HL-60 (cell line): ENCODE data around the gene NBAS.

Source experiments
- DNase-seq, 2 experiments: peaks; one replicate each; pipeline ENCODE4 v3.0.0-alpha.2; 2010 to 2020; ENCODE audit warnings: low read depth in 1 of 2, low spot score in 1 of 2
- H3K27ac ChIP-seq: fragments of 250-450 bp; sonication (Bioruptor Pico); replicated peaks from 2 replicates; pipeline ENCODE4 v1.5.1; 2020; ENCODE audit warnings: mild to moderate bottlenecking, moderate library complexity
- H3K27me3 ChIP-seq: fragments of 250-450 bp; sonication (Bioruptor Pico); 2 replicates; pipeline ENCODE4 v1.5.1; 2021; ENCODE audit warnings: mild to moderate bottlenecking, moderate library complexity; ENCODE audit not compliant: insufficient read depth, poor library complexity, severe bottlenecking
- H3K4me3 ChIP-seq: replicated peaks from 2 replicates; pipeline ENCODE4 v1.5.1; 2011; ENCODE audit warnings: mild to moderate bottlenecking, control low read depth, low read length; ENCODE audit not compliant: insufficient read depth
- GABPA ChIP-seq: IDR thresholded peaks from 2 replicates; pipeline ENCODE4 v1.6.1; 2012; ENCODE audit warnings: low read depth
- POLR2AphosphoS5 ChIP-seq: IDR thresholded peaks from 2 replicates; pipeline ENCODE4 v1.6.1; 2012; ENCODE audit warnings: low read depth
- REST ChIP-seq: IDR thresholded peaks from 2 replicates; pipeline ENCODE4 v1.6.1; 2012; ENCODE audit warnings: low read depth; ENCODE audit not compliant: insufficient replicate concordance
- SPI1 ChIP-seq: IDR thresholded peaks from 2 replicates; pipeline ENCODE4 v1.6.1; 2012; ENCODE audit warnings: low read depth, mild to moderate bottlenecking, borderline replicate concordance
- TF ChIP-seq, protein P1 (sequence below): IDR thresholded peaks from one replicate; pipeline ENCODE4 v1.5.1; 2011; ENCODE audit warnings: low read length, control low read depth, inconsistent platforms; ENCODE audit not compliant: insufficient read depth

NBAS gene

GRCh38 chr2:15206419-15206818, 354.7 kb downstream of the NBAS start:
- Histone ChIP-seq H3K27me3 (no peaks in the 10 kb centered on the region), H3K4me3 (no peak overlapping the region), H3K27ac (no peak overlapping the region)
- DNase-seq = no peak
- no peak for TF ChIP-seq REST
- TF ChIP-seq, protein P1, sequence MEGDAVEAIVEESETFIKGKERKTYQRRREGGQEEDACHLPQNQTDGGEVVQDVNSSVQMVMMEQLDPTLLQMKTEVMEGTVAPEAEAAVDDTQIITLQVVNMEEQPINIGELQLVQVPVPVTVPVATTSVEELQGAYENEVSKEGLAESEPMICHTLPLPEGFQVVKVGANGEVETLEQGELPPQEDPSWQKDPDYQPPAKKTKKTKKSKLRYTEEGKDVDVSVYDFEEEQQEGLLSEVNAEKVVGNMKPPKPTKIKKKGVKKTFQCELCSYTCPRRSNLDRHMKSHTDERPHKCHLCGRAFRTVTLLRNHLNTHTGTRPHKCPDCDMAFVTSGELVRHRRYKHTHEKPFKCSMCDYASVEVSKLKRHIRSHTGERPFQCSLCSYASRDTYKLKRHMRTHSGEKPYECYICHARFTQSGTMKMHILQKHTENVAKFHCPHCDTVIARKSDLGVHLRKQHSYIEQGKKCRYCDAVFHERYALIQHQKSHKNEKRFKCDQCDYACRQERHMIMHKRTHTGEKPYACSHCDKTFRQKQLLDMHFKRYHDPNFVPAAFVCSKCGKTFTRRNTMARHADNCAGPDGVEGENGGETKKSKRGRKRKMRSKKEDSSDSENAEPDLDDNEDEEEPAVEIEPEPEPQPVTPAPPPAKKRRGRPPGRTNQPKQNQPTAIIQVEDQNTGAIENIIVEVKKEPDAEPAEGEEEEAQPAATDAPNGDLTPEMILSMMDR = no peak
- no peak for TF ChIP-seq SPI1
- TF ChIP-seq POLR2AphosphoS5 = no peak
- TF ChIP-seq GABPA = no peak

DNA sequence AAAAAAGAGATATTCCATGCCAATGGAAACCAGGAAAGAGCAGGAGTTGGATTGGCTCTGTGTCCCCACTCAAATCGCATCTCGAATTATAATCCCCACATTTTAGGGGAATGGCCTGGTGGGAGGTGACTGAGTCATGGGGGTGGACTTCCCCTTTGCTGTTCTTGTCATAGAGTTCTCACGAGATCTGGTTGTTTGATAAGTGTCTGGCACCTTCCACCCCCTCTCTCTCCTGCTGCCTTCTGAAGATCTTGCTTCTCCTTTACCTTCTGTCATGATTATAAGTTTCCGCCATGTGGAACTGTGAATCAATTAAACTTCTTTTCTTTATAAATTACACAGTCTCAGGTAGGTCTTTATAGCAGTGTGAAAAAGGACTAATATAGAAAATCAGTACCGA, 355.6 kb downstream of the NBAS start:
- TF ChIP-seq SPI1 (peak; percentile 33; the same call in 1 of the 2 replicates), REST (no peak), POLR2AphosphoS5 (no peak), GABPA (no peak)
- TF ChIP-seq, protein P1 = no peak
- no peak for DNase-seq
- Histone ChIP-seq H3K27me3 (no peaks in the 10 kb centered on the region), H3K4me3 (no peak overlapping the region), H3K27ac (no peak overlapping the region)

- no peaks in the 10 kb centered on the region for H3K27me3 ChIP-seq
- no peak overlapping the region for H3K27ac ChIP-seq
- TF ChIP-seq REST = no peak
- TF ChIP-seq, protein P1 = no peak
- TF ChIP-seq POLR2AphosphoS5 = no peak
- no peak for TF ChIP-seq SPI1
- TF ChIP-seq GABPA = no peak
- DNase-seq = no peak
- no peak overlapping the region for H3K4me3 ChIP-seq
Observed at GRCh38 chr2:15201009-15201408, 360.1 kb downstream of the NBAS start.
